Measurements from ENCODE around the gene NHERF2. TPM values are rescaled to one million over a fixed set of nuclear protein-coding genes. Genes with fewer than 3 reads are reported as not detected.

The NHERF2 gene
- total and polyA plus RNA-seq, 2 of the 4 experiments (the other 2 are of a cell fraction): 18.6 to 77.8 TPM

- Histone ChIP-seq H3K9ac (ENCODE audit: low read depth, low read length) (no peak overlapping the region), H2BK120ac (ENCODE audit: low read depth, low read length) (no peak overlapping the region), H3K36me3 (ENCODE audit: control insufficient read depth, insufficient read depth, low read length) (no peaks in the 10 kb centered on the region), H3K27ac (ENCODE audit: insufficient read depth, low read length) (no peak overlapping the region), H3K4me3 (ENCODE audit: insufficient read depth, low read depth, low read length) (no peak overlapping the region), H4K91ac (ENCODE audit: insufficient read depth, low read depth, low read length) (no peak overlapping the region), H3K4me2 (ENCODE audit: low read depth, low read length) (no peak overlapping the region; the same call in 1 of the 2 replicates), H3K9me1 (ENCODE audit: insufficient read depth, low read length) (peaks cover 6% of the 10 kb centered on the region), H3K56ac (ENCODE audit: extremely low read depth, insufficient read depth, low read length) (no peak overlapping the region), H3K4ac (ENCODE audit: low read depth, low read length) (no peak overlapping the region), H3K23ac (ENCODE audit: low read depth, low read length) (no peak overlapping the region), H4K8ac (ENCODE audit: low read depth in 2 of 2, low read length in 2 of 2) (no peak overlapping the region), H2BK15ac (ENCODE audit: low read depth, low read length) (no peak overlapping the region), H3K14ac (replicated peaks; ENCODE audit: low read depth, low read length) (no peak overlapping the region), H2AFZ (replicated peaks; ENCODE audit: low read length, poor library complexity) (peak overlapping the region; percentile 67), H3K9me3 (ENCODE audit: control insufficient read depth, insufficient read depth, low read length) (no peaks in the 10 kb centered on the region), H2AK5ac (ENCODE audit: low read depth, low read length) (no peak overlapping the region), H4K5ac (ENCODE audit: low read depth, low read length) (no peak overlapping the region), H2BK20ac (ENCODE audit: low read depth, low read length) (no peak overlapping the region), H3K4me1 (ENCODE audit: control insufficient read depth, insufficient read depth, low read length) (peaks cover 7% of the 10 kb centered on the region; the same call in 1 of the 2 replicates), H3K79me1 (ENCODE audit: low read depth in 1 of 2, low read length in 2 of 2) (no peaks in the 10 kb centered on the region; a peak in 1 of 4 replicates), H2AK9ac (replicated peaks; ENCODE audit: low read depth, low read length, poor library complexity) (peak overlapping the region; percentile 78), H4K20me1 (ENCODE audit: insufficient read depth, low read length) (no peaks in the 10 kb centered on the region), H3K18ac (ENCODE audit: low read depth, low read length) (no peak overlapping the region), H3K27me3 (ENCODE audit: control insufficient read depth, insufficient read depth, low read length) (peaks cover 18% of the 10 kb centered on the region; the same call in 1 of the 2 replicates), H2BK5ac (ENCODE audit: low read depth, low read length, poor library complexity, severe bottlenecking) (no peak overlapping the region)
- in situ Hi-C loops (cut with MboI; ENCODE audit: low sequenced_read_pairs) (loop anchor here (5.0 kb wide), 1 partner anchor 122 kb away; no protein-coding TSS in a partner anchor), intact Hi-C loops (cut with micrococcal nuclease) (no loop called here), dilution Hi-C loops (cut with HindIII; ENCODE audit: low sequenced_read_pairs, unreplicated experiment) (no loop called here)
- ChIA-PET POLR2A (ENCODE audit: unreplicated experiment) (no interaction called here), CTCF (interaction anchor here (0.6 kb wide), 1 partner anchor 879 kb away, joined by 4 read pairs; no protein-coding TSS in a partner anchor)
- WGBS, 2 experiments (ENCODE audit: extremely low coverage in 2 of 2, insufficient read length in 1 of 2): 10% methylated on average over 49 of the region's 96 CpGs; no CpG with 5 or more reads in 1 of the 2 experiments
- ATAC-seq (ENCODE audit: low read depth) (no peak), DNase-seq (no peak)
- TF ChIP-seq RFX5 (IDR thresholded peaks at IDR 0.05; ENCODE audit: low read depth, low read length) (no peak), MAZ (IDR thresholded peaks at IDR 0.05; ENCODE audit: borderline replicate concordance, low read depth, low read length) (no peak), FOS (IDR thresholded peaks at IDR 0.05; ENCODE audit: low read depth, low read length) (no peak), NFE2L2 (IDR thresholded peaks at IDR 0.05; ENCODE audit: low read depth, low read length) (no peak), MAFK (IDR thresholded peaks at IDR 0.05; ENCODE audit: low read depth, low read length) (no peak), BHLHE40 (IDR thresholded peaks at IDR 0.05; ENCODE audit: low read depth, low read length) (no peak), CEBPB (IDR thresholded peaks at IDR 0.05; ENCODE audit: low read depth, low read length) (no peak), CHD1 (IDR thresholded peaks at IDR 0.05; ENCODE audit: low read depth, low read length) (no peak), RCOR1 (IDR thresholded peaks at IDR 0.05; ENCODE audit: insufficient replicate concordance, low read length) (no peak)
- no TSS peak for BruUV-seq (replicated peaks)
Measured at GRCh38 chr16:2019921-2020831, 6.5 kb upstream of the NHERF2 start.
